AG04449 (cell line): ENCODE results near the gene TGM6.

ENCODE experiments used
- CTCF ChIA-PET: fragments of 350-600 bp; formaldehyde crosslinking; extraction: SDS; loops from one replicate; lab custom pipeline; 2021; ENCODE audit warnings: antibody characterized with exemption; lab: Yijun Ruan, JAX
- POLR2A ChIA-PET: fragments of 400-600, 350-600 bp; formaldehyde crosslinking; extraction: SDS; loops from one replicate; lab custom pipeline; 2020; ENCODE audit warnings: antibody characterized with exemption, inconsistent platforms; lab: Yijun Ruan, JAX
- DNase-seq: peaks from one replicate; pipeline ENCODE4 v3.0.0-alpha.2; 2010; ENCODE audit warnings: low read depth, low spot score
- H3K4me3 ChIP-seq: 2 replicates; pipeline ENCODE4 v1.5.1; 2011; ENCODE audit warnings: low read depth, mild to moderate bottlenecking, control low read depth, low read length
- CTCF ChIP-seq: IDR thresholded peaks from one replicate; pipeline ENCODE4 v1.5.1; 2011; ENCODE audit warnings: mild to moderate bottlenecking, moderate library complexity, low read length, control low read depth, inconsistent platforms; ENCODE audit not compliant: insufficient read depth; ENCODE audit errors: missing control alignments

Gene TGM6

GRCh38 chr20:2408111-2408510 lies 27.4 kb downstream of the TGM6 start:
- POLR2A ChIA-PET = no interaction called here
- CTCF ChIA-PET = no interaction called here
- TF ChIP-seq CTCF = no peak
- no peak for DNase-seq
- H3K4me3 ChIP-seq = no peak overlapping the region

- ChIA-PET POLR2A (no interaction called here), CTCF (interaction anchor here (1.2 kb wide), 2 partner anchors 35 to 40 kb away, joined by 3 read pairs; no protein-coding TSS in a partner anchor)
- no peak for DNase-seq
- H3K4me3 ChIP-seq = no peak overlapping the region
- TF ChIP-seq CTCF = no peak
Measured at GRCh38 chr20:2416541-2417212, 36.0 kb downstream of the TGM6 start.

- no peak for DNase-seq
- POLR2A ChIA-PET = no interaction called here
- H3K4me3 ChIP-seq = no peak overlapping the region
- no peak for TF ChIP-seq CTCF
- CTCF ChIA-PET = interaction anchor here (1.2 kb wide), 1 partner anchor 35 kb away, joined by 3 read pairs; no protein-coding TSS in a partner anchor
Measured at GRCh38 chr20:2417213-2417541, 36.5 kb downstream of the TGM6 start.

- TF ChIP-seq CTCF = no peak
- H3K4me3 ChIP-seq = no peak overlapping the region
- POLR2A ChIA-PET = no interaction called here
- CTCF ChIA-PET = interaction anchor here (0.8 to 1.2 kb wide), 2 partner anchors 30 to 39 kb away, joined by 3 read pairs; no protein-coding TSS in a partner anchor
- no peak for DNase-seq
Measured at GRCh38 chr20:2418388-2418787, 37.7 kb downstream of the TGM6 start.

- no peak for TF ChIP-seq CTCF
- ChIA-PET POLR2A (no interaction called here), CTCF (interaction anchor here (0.7 to 1.3 kb wide), 4 partner anchors 14 to 333 kb away, joined by 3 to 4 read pairs (median 3); no protein-coding TSS in a partner anchor)
- H3K4me3 ChIP-seq = no peak overlapping the region
- DNase-seq = no peak
Measured at GRCh38 chr20:2420510-2420909, 39.8 kb downstream of the TGM6 start.

- ChIA-PET POLR2A (no interaction called here), CTCF (interaction anchor here (0.7 to 1.1 kb wide), 3 partner anchors 13 to 32 kb away, joined by 3 read pairs; no protein-coding TSS in a partner anchor)
- no peak for DNase-seq
- no peak for TF ChIP-seq CTCF
- H3K4me3 ChIP-seq = no peak overlapping the region
Measured at GRCh38 chr20:2421247-2421646, 40.5 kb downstream of the TGM6 start.
